ENCODE measurements around the gene GTF2H4.

Gene GTF2H4

GRCh38 chr6:30886897-30887255, 21.1 kb upstream of the GTF2H4 start:
- Histone ChIP-seq H3K4me1 (ENCODE audit: insufficient read depth, low read length) (peaks cover 14% of the 10 kb centered on the region), H3K9me3 (ENCODE audit: control insufficient read depth, insufficient read depth, low read length) (no peaks in the 10 kb centered on the region), H3K9ac (ENCODE audit: low read depth, low read length) (no peak overlapping the region), H3K36me3 (ENCODE audit: insufficient read depth, low read length) (peaks cover 9% of the 10 kb centered on the region; the same call in 1 of the 2 replicates)

GRCh38 chr6:30887901-30888815, 19.8 kb upstream of the GTF2H4 start:
- peaks cover 10% of the 10 kb centered on the region; the same call in 1 of the 2 replicates for H3K36me3 ChIP-seq (ENCODE audit: insufficient read depth, low read length)
- H3K4me1 ChIP-seq (ENCODE audit: insufficient read depth, low read length), result peaks cover 7% of the 10 kb centered on the region
- no peak overlapping the region for H3K9ac ChIP-seq (ENCODE audit: low read depth, low read length)
- H3K9me3 ChIP-seq (ENCODE audit: control insufficient read depth, insufficient read depth, low read length), result no peaks in the 10 kb centered on the region

- peaks cover 14% of the 10 kb centered on the region; the same call in 1 of the 2 replicates for H3K36me3 ChIP-seq (ENCODE audit: insufficient read depth, low read length)
- no peaks in the 10 kb centered on the region for H3K9me3 ChIP-seq (ENCODE audit: control insufficient read depth, insufficient read depth, low read length)
- H3K4me1 ChIP-seq (ENCODE audit: insufficient read depth, low read length), result peaks cover 7% of the 10 kb centered on the region
- no peak overlapping the region for H3K9ac ChIP-seq (ENCODE audit: low read depth, low read length)
Measured at GRCh38 chr6:30888816-30889495, 19.1 kb upstream of the GTF2H4 start.

- peaks cover 7% of the 10 kb centered on the region for H3K4me1 ChIP-seq (ENCODE audit: insufficient read depth, low read length)
- no peak overlapping the region for H3K9ac ChIP-seq (ENCODE audit: low read depth, low read length)
- no peaks in the 10 kb centered on the region for H3K9me3 ChIP-seq (ENCODE audit: control insufficient read depth, insufficient read depth, low read length)
- peaks cover 14% of the 10 kb centered on the region; the same call in 1 of the 2 replicates for H3K36me3 ChIP-seq (ENCODE audit: insufficient read depth, low read length)
Measured at GRCh38 chr6:30889496-30889885, 18.5 kb upstream of the GTF2H4 start.

- Histone ChIP-seq H3K36me3 (ENCODE audit: insufficient read depth, low read length) (peaks cover 14% of the 10 kb centered on the region; the same call in 1 of the 2 replicates), H3K4me1 (ENCODE audit: insufficient read depth, low read length) (peaks cover 7% of the 10 kb centered on the region), H3K9me3 (ENCODE audit: control insufficient read depth, insufficient read depth, low read length) (no peaks in the 10 kb centered on the region), H3K9ac (ENCODE audit: low read depth, low read length) (no peak overlapping the region)
Measured at GRCh38 chr6:30889921-30890645, 17.9 kb upstream of the GTF2H4 start.

GRCh38 chr6:30890646-30891449, 17.2 kb upstream of the GTF2H4 start:
- peaks cover 7% of the 10 kb centered on the region for H3K4me1 ChIP-seq (ENCODE audit: insufficient read depth, low read length)
- no peak overlapping the region for H3K9ac ChIP-seq (ENCODE audit: low read depth, low read length)
- no peaks in the 10 kb centered on the region for H3K9me3 ChIP-seq (ENCODE audit: control insufficient read depth, insufficient read depth, low read length)
- peaks cover 14% of the 10 kb centered on the region; the same call in 1 of the 2 replicates for H3K36me3 ChIP-seq (ENCODE audit: insufficient read depth, low read length)

- Histone ChIP-seq H3K9me3 (ENCODE audit: control insufficient read depth, insufficient read depth, low read length) (no peaks in the 10 kb centered on the region), H3K4me1 (ENCODE audit: insufficient read depth, low read length) (peaks cover 7% of the 10 kb centered on the region), H3K9ac (ENCODE audit: low read depth, low read length) (no peak overlapping the region), H3K36me3 (ENCODE audit: insufficient read depth, low read length) (peaks cover 17% of the 10 kb centered on the region; the same call in 1 of the 2 replicates)
Measured at GRCh38 chr6:30891450-30891723, 16.6 kb upstream of the GTF2H4 start.

- Histone ChIP-seq H3K36me3 (ENCODE audit: insufficient read depth, low read length) (peaks cover 17% of the 10 kb centered on the region; the same call in 1 of the 2 replicates), H3K9me3 (ENCODE audit: control insufficient read depth, insufficient read depth, low read length) (no peaks in the 10 kb centered on the region), H3K4me1 (ENCODE audit: insufficient read depth, low read length) (peaks cover under 1% of the 10 kb centered on the region), H3K9ac (ENCODE audit: low read depth, low read length) (no peak overlapping the region)
Measured at GRCh38 chr6:30891816-30892538, 16.0 kb upstream of the GTF2H4 start.

GRCh38 chr6:30893001-30893591, 14.9 kb upstream of the GTF2H4 start:
- H3K9me3 ChIP-seq (ENCODE audit: control insufficient read depth, insufficient read depth, low read length), result no peaks in the 10 kb centered on the region
- H3K4me1 ChIP-seq (ENCODE audit: insufficient read depth, low read length), result no peaks in the 10 kb centered on the region
- H3K9ac ChIP-seq (ENCODE audit: low read depth, low read length), result no peak overlapping the region
- H3K36me3 ChIP-seq (ENCODE audit: insufficient read depth, low read length), result peaks cover 20% of the 10 kb centered on the region; the same call in 1 of the 2 replicates

- no peaks in the 10 kb centered on the region for H3K4me1 ChIP-seq (ENCODE audit: insufficient read depth, low read length)
- no peak overlapping the region for H3K9ac ChIP-seq (ENCODE audit: low read depth, low read length)
- H3K9me3 ChIP-seq (ENCODE audit: control insufficient read depth, insufficient read depth, low read length), result no peaks in the 10 kb centered on the region
- peaks cover 21% of the 10 kb centered on the region; the same call in 1 of the 2 replicates for H3K36me3 ChIP-seq (ENCODE audit: insufficient read depth, low read length)
Measured at GRCh38 chr6:30893666-30894065, 14.3 kb upstream of the GTF2H4 start.

- H3K9me3 ChIP-seq (ENCODE audit: control insufficient read depth, insufficient read depth, low read length), result no peaks in the 10 kb centered on the region
- peaks cover 21% of the 10 kb centered on the region; the same call in 1 of the 2 replicates for H3K36me3 ChIP-seq (ENCODE audit: insufficient read depth, low read length)
- H3K9ac ChIP-seq (ENCODE audit: low read depth, low read length), result no peak overlapping the region
- no peaks in the 10 kb centered on the region for H3K4me1 ChIP-seq (ENCODE audit: insufficient read depth, low read length)
Measured at GRCh38 chr6:30894381-30894780, 13.6 kb upstream of the GTF2H4 start.

GRCh38 chr6:30894935-30895334, 13.1 kb upstream of the GTF2H4 start:
- no peak overlapping the region for H3K9ac ChIP-seq (ENCODE audit: low read depth, low read length)
- H3K36me3 ChIP-seq (ENCODE audit: insufficient read depth, low read length), result peaks cover 21% of the 10 kb centered on the region

GRCh38 chr6:30895343-30895742, 12.7 kb upstream of the GTF2H4 start:
- H3K9me3 ChIP-seq (ENCODE audit: control insufficient read depth, insufficient read depth, low read length), result no peaks in the 10 kb centered on the region
- H3K36me3 ChIP-seq (ENCODE audit: insufficient read depth, low read length), result peaks cover 19% of the 10 kb centered on the region
- no peak overlapping the region for H3K9ac ChIP-seq (ENCODE audit: low read depth, low read length)
- no peaks in the 10 kb centered on the region for H3K4me1 ChIP-seq (ENCODE audit: insufficient read depth, low read length)

More at GRCh38 chr6:30894935-30895334, 13.1 kb upstream of the GTF2H4 start:
- H3K9me3 ChIP-seq (ENCODE audit: control insufficient read depth, insufficient read depth, low read length), result no peaks in the 10 kb centered on the region
- H3K4me1 ChIP-seq (ENCODE audit: insufficient read depth, low read length), result no peaks in the 10 kb centered on the region
